SHP77 treated with DMSO at 0.1 percent for 48 hours (cell line): ENCODE data around the gene KRTAP15-1.

ENCODE experiments used
- DNase-seq: peaks from one replicate; lab custom pipeline; 2025; lab: John Stamatoyannopoulos, UW

The KRTAP15-1 gene, protein sequence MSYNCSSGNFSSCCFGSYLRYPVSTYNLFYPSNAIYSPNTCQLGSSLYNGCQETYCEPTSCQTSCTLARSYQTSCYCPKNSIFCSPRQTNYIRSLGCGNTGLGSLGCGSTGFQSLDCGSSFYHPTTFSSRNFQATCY

DNA sequence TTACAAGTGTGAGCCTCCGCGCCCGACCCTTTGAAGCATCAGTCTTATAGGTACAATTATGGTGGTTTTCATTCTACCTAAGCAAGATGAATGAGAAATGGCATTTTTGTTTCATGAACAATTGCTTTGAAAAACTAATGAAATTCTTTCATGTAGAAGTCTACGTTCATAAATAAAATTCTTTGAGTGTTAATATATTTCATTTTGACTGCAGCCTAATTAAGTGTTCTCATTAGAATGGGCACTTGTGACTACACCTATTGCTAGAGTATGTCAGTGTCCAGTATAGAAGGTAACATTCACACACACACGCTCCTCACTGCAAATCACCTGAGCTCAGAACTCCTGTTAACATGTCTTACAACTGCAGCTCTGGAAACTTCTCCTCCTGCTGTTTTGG, at the start of gene KRTAP15-1:
Gene KRTAP15-1, plus strand, starts transcription at position 301 of the 400 bp plus-strand sequence. Its CDS starts 53 bp downstream, at position 354.
- DNase-seq: no peak

DNA sequence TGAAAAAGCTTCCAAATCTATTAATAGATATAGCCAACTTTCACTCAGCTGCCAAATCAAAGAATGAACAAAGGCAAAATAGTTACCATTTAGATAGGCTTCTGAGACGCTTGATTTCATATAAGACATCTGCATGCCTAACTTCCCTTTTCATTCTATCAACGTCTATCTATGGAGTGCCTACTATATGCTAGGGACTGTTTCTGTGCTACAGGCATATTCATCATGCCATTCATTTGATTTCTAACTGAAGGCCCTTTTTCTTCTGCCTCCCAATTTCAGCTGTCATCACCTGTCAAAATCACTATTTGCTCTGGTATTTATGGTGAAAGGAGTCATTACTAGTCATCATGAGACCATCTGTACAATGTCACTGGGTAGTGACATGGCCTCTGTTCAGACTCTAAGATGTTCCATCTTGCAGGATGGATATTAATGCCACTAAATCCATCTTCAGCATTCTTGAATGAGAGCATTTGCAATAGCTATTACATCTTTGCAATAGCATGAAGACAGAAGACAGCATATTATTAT, 48.5 kb upstream of the KRTAP15-1 start:
- DNase-seq: no peak

DNA sequence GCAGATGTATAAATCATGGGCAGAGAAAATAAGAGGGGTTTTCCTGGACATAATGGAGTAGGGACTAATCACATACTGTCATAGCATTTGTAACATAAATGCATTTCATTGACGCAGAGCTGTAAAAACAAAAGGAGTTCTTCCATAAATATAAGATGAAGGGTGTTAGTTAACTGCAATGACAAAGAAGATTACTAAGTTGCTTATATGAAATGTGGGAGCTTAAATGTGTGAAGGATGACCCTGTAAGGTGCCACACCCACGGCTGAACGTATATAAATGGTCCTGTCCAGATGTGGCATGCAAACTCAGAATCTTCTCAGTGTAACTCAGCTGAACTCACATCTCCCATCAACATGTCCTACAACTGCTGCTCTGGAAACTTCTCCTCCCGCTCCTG, 44.3 kb upstream of the KRTAP15-1 start, which contains the start of gene KRTAP13-1:
Gene KRTAP13-1, plus strand, starts transcription at position 301 of the 400 bp plus-strand sequence. Its CDS starts 56 bp downstream, at position 357.
- no peak for DNase-seq

DNA sequence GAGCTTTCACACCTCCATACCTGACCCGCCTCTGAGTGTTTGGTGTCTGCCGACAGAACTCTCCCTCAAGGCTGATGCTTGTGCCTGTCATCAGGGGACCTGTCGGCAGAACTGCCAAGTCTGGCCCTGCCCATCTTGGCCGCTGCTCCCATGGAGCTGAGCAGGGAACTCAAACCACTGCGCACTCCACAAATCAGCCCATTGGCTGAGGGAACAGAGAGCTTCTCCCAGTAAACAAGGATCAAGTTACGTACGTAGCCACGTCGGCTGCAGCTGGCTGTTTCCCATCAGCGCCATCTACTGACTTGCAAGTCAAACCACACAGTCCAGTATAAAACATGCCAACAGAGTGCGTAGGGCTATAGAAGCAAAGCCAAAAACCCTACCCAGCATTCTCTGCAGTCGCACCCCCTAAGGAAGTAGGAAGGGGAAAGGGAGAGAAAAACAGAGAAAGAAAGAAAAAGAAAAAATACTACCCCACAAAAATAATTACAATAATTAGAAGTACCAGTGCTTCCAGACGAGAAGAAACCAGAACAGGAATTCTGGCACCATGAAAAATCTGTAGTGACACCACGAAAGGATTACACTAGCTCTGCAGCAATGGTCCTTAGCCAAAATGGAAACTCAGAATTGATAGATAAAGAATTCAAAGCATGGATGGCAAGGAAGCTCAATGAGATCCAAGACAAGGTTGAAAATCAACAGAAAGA, 31.1 kb upstream of the KRTAP15-1 start:
- peak; percentile 90 for DNase-seq

DNA sequence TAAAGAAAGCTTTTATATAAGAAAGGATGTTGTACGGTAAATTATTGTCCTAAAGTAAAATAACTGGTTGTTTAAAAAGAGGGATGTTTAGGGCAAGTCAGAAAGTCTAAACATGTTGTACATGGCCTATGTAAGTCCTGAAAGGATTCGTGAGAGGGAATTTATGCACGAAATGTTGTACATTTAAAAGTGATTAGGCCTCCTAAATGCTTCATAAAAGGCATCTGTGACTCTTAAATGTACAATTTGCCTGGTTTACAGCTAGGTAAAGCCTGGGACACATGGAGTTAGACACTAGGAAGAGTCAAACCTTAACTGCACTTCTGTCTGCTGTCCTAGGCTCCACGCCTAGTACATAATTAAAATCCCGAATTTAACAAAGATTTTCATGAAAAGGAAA, 24.1 kb upstream of the KRTAP15-1 start:
- no peak for DNase-seq

DNA sequence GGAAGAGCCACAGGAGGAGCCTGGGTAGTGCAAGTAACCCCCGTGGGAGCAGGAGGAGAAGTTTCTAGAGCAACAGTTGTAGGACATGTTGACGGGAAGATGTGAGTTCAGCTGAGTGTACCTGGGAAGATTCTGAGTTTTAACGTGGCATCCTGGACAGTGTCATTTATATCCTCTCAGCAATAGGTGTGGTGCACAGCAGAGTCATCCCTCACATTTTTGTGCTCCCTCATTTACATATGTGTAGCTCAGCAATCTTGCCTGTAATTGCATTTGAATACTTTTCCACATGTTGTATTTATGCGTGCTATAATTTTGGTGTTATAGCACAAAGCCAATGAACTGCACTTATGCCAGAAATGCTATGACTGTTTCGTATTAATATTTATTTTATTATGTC, 14.2 kb upstream of the KRTAP15-1 start, which contains the start of gene KRTAP13-3:
Gene KRTAP13-3, minus strand, starts transcription at position 101 of the 400 bp plus-strand sequence. Its CDS starts 14 bp downstream, at position 87.
- DNase-seq: no peak

DNA sequence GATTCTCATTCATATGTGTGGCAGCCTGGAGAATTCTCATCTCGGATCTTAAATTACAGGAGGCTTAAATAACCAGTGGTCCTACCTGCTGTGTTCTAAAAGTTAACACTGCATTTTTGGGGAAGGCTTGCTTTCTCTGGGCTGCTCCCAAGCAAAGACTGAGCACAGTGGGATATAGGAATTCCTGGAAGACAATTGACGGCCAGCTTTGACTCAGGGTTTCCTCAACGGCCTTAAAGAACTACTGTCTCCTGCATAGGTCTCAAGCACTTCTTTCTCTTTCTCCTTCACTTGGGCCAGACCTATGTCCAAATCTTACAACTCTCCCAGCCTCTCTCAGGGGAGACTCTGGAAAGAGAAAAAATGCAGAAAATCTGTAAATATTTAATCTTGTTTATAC, 13.3 kb upstream of the KRTAP15-1 start:
- no peak for DNase-seq

DNA sequence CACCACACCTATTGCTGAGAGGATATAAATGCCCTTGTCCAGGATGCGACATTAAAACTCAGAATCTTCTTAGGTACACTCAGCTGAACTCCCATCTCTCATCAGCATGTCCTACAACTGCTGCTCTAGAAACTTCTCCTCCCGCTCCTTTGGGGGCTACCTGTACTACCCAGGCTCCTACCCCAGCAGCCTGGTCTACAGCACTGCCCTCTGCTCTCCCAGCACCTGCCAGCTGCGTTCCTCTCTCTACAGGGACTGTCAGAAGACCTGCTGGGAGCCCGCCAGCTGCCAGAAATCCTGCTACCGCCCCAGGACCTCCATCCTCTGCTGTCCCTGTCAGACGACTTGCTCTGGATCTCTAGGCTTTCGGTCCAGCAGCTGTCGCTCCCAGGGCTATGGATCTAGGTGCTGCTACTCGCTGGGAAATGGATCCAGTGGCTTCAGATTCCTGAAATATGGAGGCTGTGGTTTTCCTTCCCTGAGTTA, 9.9 kb upstream of the KRTAP15-1 start, which contains the start of gene KRTAP13-4:
Gene KRTAP13-4, plus strand, starts transcription at position 51 of the 486 bp plus-strand sequence. Its CDS starts 56 bp downstream, at position 107.
- no peak for DNase-seq

DNA sequence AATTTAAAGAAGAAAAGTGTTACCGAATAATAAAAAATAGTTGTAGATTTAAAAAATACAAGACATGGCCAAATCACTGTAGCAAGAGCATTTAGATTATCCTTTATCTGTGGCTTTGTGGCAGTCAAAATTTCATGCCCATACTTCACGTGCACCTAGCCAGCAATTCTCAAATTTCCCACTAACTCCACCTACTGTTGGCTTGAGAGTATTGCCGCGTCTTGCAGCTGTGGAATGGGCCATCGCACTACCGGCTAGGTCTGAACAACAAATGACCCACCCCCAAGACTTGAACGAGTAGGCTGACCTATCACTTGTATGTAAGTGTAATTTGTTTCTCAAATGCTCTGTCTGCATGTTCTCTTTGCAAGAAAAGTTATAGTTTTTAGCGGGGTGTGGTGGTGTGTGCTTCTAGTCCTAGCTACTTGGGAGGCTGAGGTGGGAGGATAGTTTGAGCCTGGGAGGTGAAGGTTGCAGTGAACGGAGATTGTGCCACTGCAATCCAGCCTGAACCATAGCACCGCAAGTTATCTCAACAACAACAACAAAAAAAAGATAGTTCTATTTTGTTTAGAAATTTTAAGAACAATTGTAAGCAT, 5.9 kb upstream of the KRTAP15-1 start:
- DNase-seq: peak; percentile 2

DNA sequence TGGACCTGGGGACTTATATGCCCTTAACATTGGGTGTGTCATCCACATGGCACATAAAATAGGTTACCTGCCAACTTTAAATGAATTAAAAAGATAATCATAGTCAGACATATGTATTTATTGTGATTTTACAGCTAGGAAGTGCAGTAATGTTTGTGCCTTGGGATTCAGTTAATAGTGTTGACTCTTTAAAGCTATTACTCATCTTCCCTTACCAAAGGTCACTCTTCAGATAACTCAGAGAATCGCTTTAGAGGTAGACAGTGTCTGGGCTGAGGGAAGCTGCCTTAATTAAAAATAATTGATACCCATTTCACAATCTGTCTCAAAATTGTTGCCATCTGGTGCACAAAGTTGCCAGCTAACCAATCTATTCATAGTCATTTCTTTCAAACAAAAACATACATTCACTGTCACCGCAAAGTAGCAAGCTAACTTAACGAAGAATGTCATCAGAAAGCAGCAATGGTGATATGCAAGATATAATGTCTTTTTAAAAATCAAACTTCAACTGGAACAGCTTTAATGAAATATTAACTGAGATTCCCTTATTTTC, 3.0 kb upstream of the KRTAP15-1 start:
- no peak for DNase-seq

DNA sequence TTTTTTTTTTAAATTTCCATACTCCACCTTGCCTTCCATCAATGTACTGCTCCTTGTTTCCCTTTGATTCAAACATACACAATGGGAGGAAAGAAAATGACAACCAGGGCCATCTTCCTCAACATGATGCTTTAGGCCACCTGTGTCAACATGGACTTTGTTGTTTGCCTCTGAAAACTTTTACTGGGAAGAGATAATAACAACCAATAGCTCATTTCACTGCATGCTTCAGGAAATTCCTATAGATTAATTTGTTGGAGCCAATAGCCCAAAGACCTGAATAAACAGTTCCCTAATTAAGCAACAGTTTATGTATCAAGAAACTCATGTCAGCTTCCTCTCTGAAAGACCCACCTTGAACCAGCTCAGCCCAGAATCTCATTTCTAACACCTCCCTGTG, 3.2 kb downstream of the KRTAP15-1 start:
- no peak for DNase-seq

DNA sequence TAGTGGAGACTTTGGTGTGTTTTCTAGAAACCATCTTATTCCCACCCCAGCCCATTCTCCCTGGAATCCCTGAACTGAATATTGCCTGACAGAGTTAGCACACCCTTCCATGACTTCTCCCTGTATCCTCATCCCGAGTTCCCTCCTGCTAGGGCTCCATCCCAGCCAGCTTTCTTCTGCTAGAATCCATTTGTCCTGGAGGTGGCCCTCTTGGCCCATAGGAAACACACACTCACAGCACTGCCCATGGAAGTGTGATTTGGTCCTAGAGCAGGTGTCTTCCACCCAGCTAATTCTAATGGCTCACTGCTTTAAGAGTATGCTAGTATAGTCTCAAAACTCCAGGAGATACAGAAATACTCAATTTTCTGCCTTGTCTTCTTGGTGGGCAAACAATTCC, 4.1 kb downstream of the KRTAP15-1 start:
- DNase-seq: no peak

DNA sequence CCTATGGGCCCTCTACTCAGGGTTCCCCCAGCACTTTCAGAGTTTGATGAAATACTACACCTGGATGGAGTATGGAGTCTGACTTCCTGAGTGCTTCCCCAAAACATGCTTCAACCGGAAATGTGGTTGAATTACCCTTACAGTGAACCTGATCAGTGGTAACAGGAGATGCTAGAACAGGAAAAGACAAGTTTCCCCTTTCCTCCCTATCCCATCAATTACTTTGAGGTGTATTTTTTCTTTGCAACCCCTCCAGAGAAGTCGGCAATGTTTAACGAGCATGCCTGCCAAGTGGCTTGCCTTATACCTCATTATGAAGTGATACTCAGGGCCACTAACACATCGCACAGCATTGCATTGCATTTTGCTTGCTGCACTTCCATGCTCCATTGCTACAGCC, 7.0 kb downstream of the KRTAP15-1 start:
- no peak for DNase-seq

DNA sequence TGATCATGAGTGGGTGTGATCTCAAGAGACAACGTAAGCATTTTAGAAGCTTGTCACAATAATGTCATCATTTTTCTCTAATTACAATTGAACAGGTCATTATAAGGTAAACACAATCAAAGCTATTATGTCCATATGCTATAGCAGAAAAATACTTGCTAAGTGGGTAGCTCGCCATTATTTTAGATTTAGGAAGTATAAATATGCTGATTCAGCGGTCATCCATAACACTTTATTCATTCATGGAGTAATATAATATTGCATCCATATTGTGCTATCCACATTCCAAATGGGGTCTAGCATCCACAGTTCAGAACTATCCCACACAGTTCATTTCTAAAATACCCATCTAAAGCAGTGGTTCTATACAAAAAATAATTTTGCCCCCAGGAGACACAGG, 8.4 kb downstream of the KRTAP15-1 start:
- DNase-seq: no peak

DNA sequence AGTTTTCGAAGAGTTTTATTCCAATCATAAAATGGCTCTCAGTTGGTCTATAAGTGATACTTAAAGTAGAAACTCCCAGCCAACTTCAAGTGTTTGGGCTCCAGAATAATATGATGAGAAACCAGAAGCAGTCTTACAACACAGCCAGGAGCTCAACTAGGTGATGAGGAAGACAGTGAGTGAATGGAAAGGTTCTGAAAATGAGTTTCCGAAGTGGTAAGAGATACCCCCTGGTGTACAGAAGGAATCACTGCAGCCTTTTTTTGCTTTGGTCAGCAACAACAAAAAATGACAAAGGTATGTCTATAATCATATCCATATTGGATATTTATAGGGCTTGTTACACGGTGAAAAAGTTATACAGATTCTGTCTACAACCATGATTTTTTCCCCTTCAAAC, 23.6 kb downstream of the KRTAP15-1 start:
- no peak for DNase-seq

DNA sequence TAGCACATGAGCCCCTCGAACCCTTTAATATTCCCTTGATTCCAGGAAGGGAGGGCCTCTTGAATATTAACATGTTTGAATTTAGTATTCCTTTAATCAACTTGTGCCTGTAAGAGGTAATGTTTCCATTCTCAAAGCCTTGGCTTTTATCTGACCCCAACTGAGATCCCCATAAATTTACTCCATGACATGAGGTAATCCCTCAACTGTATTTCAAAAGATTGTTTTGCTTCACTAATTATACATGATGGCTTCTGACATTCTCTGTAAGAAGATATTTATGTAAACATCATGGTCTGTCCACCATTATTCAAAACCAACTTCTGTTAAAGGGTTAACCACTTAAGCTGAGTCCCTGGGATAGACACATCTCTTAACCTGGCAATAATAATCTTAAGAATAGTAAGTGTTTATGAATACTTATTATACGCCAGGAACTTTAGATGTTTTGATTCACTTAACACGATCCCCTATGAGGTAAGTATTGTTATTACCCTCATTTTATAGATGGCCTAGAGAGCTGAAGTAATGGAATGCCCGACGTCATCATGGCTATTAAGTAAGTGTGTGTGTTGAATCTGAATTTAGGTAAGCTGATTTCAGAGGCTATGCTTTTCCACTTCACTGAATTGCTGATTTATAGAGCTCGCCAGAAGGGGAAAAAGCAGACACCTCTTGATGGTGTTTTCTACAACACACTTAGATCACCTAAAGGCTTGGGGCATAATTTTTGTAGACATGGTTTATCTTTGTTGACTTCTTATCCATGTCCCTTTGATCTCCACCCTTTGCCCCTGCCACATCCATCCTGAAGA, 29.0 kb downstream of the KRTAP15-1 start:
- no peak for DNase-seq

DNA sequence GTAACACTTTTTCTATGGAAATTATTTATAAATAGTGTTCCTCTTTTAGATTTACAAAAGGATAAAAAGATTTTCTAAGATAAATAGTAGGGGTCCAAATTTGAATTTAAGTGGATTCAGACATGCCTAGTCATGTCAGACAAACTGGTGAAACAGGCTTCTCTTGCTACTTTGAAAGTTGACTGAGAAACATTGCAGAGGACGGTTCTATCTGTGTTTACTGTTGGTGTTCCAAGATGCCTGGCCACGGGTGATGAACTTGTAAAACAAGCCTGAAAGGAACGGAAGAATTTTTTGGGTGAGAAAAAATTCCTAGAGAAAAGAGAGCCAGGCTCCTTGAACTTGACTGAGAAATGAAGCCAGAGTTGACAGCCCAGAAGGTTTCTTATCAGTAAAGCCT, 37.9 kb downstream of the KRTAP15-1 start:
- DNase-seq: no peak

DNA sequence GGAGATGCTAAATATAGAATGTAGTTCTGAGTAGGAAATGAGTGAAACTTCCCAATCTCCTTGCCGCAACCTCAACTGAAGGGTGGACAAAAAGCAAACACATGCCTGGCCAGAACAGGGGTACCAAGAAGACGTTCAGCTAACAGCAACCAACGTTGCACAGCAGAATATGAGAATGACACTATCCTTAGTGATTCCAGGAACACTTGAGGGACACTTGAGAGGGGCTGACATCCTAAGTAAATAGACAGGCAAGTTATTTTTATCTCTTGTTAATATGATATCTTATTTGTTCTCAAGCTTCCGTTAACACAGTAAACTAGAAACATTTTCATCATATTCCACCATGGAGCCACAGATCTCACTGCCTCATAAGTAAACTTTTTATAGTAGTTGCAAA, 39.2 kb downstream of the KRTAP15-1 start:
- peak; percentile 5 for DNase-seq

DNA sequence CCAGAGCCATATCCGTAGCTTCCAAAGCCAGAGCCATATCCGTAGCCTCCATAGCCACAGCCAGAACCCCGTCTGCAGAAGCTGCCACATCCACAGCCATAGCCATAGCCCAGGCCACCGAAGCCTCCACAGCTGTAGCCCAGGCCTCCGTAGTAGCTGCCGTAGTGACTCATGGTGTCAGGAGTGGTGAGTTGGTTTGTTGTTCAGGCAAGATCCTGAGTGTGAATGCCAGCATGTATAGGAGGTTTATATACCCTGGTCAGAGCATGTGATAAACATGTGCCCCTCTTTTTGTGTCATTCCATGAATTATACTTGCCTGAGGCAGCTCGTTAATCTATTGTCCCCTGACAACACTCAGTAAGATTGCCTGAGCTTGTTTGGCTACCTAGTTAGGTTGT, 40.1 kb downstream of the KRTAP15-1 start, which contains the start of gene KRTAP19-1:
Gene KRTAP19-1, minus strand, starts transcription at position 223 of the 400 bp plus-strand sequence. Its CDS starts 50 bp downstream, at position 173.
- DNase-seq: no peak

DNA sequence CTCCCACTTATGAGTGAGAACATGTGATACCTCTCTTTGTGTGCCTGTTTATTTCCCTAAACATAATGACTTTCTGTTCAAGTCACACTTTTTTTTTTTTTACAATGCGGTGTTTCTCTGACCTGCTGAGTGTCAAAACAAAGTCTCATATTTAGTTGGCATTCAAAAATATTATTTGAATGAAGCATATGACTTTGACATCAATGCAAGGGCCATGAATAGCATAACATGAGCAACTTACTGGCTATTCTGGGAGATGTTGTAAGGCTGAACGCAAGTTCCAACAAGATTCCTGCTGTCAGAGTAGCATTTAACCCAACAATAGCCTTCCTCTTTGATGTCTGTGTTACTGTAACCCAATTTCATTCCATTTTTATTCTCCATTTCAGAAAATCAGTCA, 42.1 kb downstream of the KRTAP15-1 start:
- DNase-seq: no peak

DNA sequence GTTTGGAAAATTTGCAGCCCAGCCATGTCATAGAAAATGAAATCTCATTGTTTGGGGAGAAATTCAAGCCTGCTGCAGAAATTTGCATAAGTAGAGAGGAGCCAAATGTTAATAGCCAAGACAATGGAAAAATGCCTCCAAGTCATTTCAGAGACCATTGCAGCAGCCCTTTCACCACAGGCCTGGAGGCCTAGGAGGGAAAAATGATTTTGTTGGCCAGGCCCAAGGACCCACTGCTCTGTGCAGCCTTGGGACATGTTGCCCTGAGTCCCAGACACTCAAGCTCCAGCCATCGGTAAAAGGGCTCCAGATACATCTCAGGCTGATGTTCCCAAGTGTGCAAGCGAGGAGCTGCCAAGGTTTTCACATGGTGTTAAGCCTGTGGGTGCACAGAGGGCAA, 46.1 kb downstream of the KRTAP15-1 start:
- no peak for DNase-seq
